HepG2 (cell line): ENCODE data around the gene GPR55. TPM values are rescaled to one million over a fixed set of nuclear protein-coding genes. Genes with fewer than 3 reads are reported as not detected.
A peak's percentile ranks its signal among the peaks of the same experiment; 100 is the strongest.

Source experiments
- ATAC-seq: fragments of 200-7000 bp; cut with Tn5 transposase; 3 replicates; pipeline ENCODE4 v1.9.1; 2020; ENCODE audit warnings: mild to moderate bottlenecking, moderate library complexity
- BruUV-seq: library from RNA; stranded (reverse); fragments of 400-500 nt; replicated peaks from 2 replicates; lab custom pipeline; 2021; lab: Mats Ljungman, UMichigan
- CTCF ChIA-PET: fragments of 300-600 bp; formaldehyde crosslinking; extraction: SDS; loops from one replicate; lab custom pipeline; 2021; ENCODE audit warnings: low total read pairs, inconsistent platforms, low intra/inter-chr PET ratio; lab: Yijun Ruan, JAX
- POLR2A ChIA-PET: fragments of 350-600 bp; sonication (Branson Sonifier 250); formaldehyde crosslinking; loops from one replicate; lab custom pipeline; 2020; ENCODE audit warnings: antibody characterized with exemption, inconsistent platforms; lab: Yijun Ruan, JAX
- DNase-seq: peaks from one replicate; pipeline ENCODE4 v3.0.0-alpha.2; 2015; ENCODE audit warnings: low spot score
- FAIRE-seq: peaks from 3 replicates; lab custom pipeline; 2011; peaks lifted over from hg19 to GRCh38; lab: Jason Lieb, UNC
- H2AFZ ChIP-seq: one replicate; pipeline ENCODE4 v1.6.1; 2011; ENCODE audit warnings: low read length, inconsistent platforms
- H3K27ac ChIP-seq: fragments of 300-600 bp; 3 replicates; pipeline ENCODE4 v1.8.0; 2011; ENCODE audit warnings: mixed run types, mild to moderate bottlenecking, mixed read lengths, low read length, inconsistent platforms; ENCODE audit not compliant: insufficient read depth; ENCODE audit errors: extremely low read length
- H3K27me3 ChIP-seq, 2 experiments: fragments of 200-600 bp in 1 of 2; 2 replicates in 1 of 2; 3 replicates in 1 of 2; pipeline versions ENCODE4 v1.6.0 to v1.8.0; 2011; ENCODE audit warnings: low read length in 2 of 2, mild to moderate bottlenecking in 2 of 2, moderate library complexity in 2 of 2, inconsistent platforms in 1 of 2; ENCODE audit not compliant: insufficient read depth in 2 of 2, control insufficient read depth in 1 of 2
- H3K36me3 ChIP-seq, 2 experiments: fragments of 200-600 bp in 1 of 2; replicated peaks in 1 of 2; 2 replicates in 1 of 2; 3 replicates in 1 of 2; pipeline versions ENCODE4 v1.5.1 to v1.8.0; 2011; ENCODE audit warnings: low read length in 2 of 2, inconsistent platforms in 1 of 2; ENCODE audit not compliant: insufficient read depth in 2 of 2, control insufficient read depth in 1 of 2
- H3K4me1 ChIP-seq: 2 replicates; pipeline ENCODE4 v1.5.1; 2012; ENCODE audit warnings: low read length, inconsistent platforms; ENCODE audit not compliant: insufficient read depth
- H3K4me2 ChIP-seq: 2 replicates; pipeline ENCODE4 v1.6.0; 2011; ENCODE audit warnings: low read depth, low read length, inconsistent platforms
- H3K4me3 ChIP-seq, 3 experiments: fragments of 200-600 bp in 1 of 3; sonication (generic), shearing (Covaris generic) in 1 of 3; replicated peaks in 1 of 3; 2 replicates each; pipeline ENCODE4 v1.5.1; 2011 to 2016; ENCODE audit warnings: low read length in 3 of 3, inconsistent platforms in 2 of 3, low read depth in 2 of 3, mild to moderate bottlenecking in 2 of 3, control low read depth in 1 of 3, mixed read lengths in 1 of 3; ENCODE audit not compliant: insufficient read depth in 1 of 3
- H3K79me2 ChIP-seq: one replicate; pipeline ENCODE4 v1.6.1; 2011; ENCODE audit warnings: low read length, inconsistent platforms; ENCODE audit not compliant: insufficient read depth
- H3K9ac ChIP-seq: 2 replicates; pipeline ENCODE4 v1.6.0; 2011; ENCODE audit warnings: mild to moderate bottlenecking, low read depth, low read length, inconsistent platforms; ENCODE audit not compliant: insufficient read depth
- H3K9me3 ChIP-seq: 2 replicates; pipeline ENCODE4 v1.5.1; 2012; ENCODE audit warnings: mild to moderate bottlenecking, low read length
- H4K20me1 ChIP-seq: 2 replicates; pipeline ENCODE4 v1.6.0; 2011; ENCODE audit warnings: inconsistent platforms, mild to moderate bottlenecking, low read length, moderate library complexity; ENCODE audit not compliant: insufficient read depth
- GATAD2A ChIP-seq: IDR thresholded peaks from 2 replicates; pipeline ENCODE4 v1.6.1; 2016
- HMG20A ChIP-seq: IDR thresholded peaks from 2 replicates; pipeline ENCODE4 v1.6.1; 2016; ENCODE audit warnings: borderline replicate concordance
- MEF2D ChIP-seq: sonication (generic); formaldehyde crosslinking; IDR thresholded peaks from 2 replicates; pipeline ENCODE4 v1.5.1; 2020; ENCODE audit warnings: mild to moderate bottlenecking, missing genetic modification reagents
- MXI1 ChIP-seq: IDR thresholded peaks from 3 replicates; pipeline ENCODE4 v1.6.1; 2012; ENCODE audit warnings: low read depth, low read length, inconsistent platforms, borderline replicate concordance
- PHB2 ChIP-seq: fragments of 450-650 bp; IDR thresholded peaks from 2 replicates; pipeline ENCODE4 v1.6.1; 2018; ENCODE audit not compliant: partially characterized antibody
- YY1 ChIP-seq: IDR thresholded peaks from 2 replicates; pipeline ENCODE4 v1.6.1; 2011; ENCODE audit warnings: low read length, low read depth, moderate library complexity, mild to moderate bottlenecking; ENCODE audit not compliant: insufficient read depth, insufficient replicate concordance
- ZNF329 ChIP-seq: sonication (generic); formaldehyde crosslinking; IDR thresholded peaks from 2 replicates; pipeline ENCODE4 v1.9.0; 2021; ENCODE audit warnings: low read depth, mild to moderate bottlenecking, missing genetic modification reagents
- ZSCAN20 ChIP-seq: sonication (generic); formaldehyde crosslinking; IDR thresholded peaks from 2 replicates; pipeline ENCODE4 v1.4.0; 2020; ENCODE audit warnings: missing genetic modification reagents, mild to moderate bottlenecking, borderline replicate concordance
- WGBS: methylation state at CpG from one replicate; pipeline ENCODE4 v1.1.6; 2017; ENCODE audit warnings: low lambda C conversion rate; 5-methylcytosine and 5-hydroxymethylcytosine counted together
- in situ Hi-C: cut with HindIII; loops from 2 replicates; pipeline ENCODE4 v1.10.0; 2017; ENCODE audit warnings: low pct_unique_long_range_greater_than_20kb; ENCODE audit not compliant: extremely low pct_ligation_motif_present
- intact Hi-C: fragments of 100-400 bp; cut with micrococcal nuclease; formaldehyde crosslinking; loops from one replicate; pipeline ENCODE4 v1.10.0; 2022; ENCODE audit not compliant: unreplicated experiment
- polyA plus RNA-seq, 8 experiments: library from polyadenylated mRNA; depleted of rRNA in 3 of 8; stranded (reverse) in 7 of 8; unstranded in 1 of 8; fragments of >200 nt; fragmentation: Illumina TruSeq in 4 of 8; extraction: Trizol in 4 of 8; gene quantifications; 2 replicates each; pipeline versions ENCODE4 v1.2.1 to v1.2.3, GENCODE V29; 2011 to 2016; ENCODE audit warnings: low read depth in 4 of 8, missing spikeins in 1 of 8, mixed read lengths in 1 of 8; ENCODE audit not compliant: insufficient read depth in 1 of 8
- total RNA-seq, 5 experiments: library from RNA; depleted of rRNA; stranded (reverse); fragments of >200 nt; fragmentation: Illumina TruSeq; extraction: Trizol; gene quantifications; 2 replicates each; pipeline ENCODE4 v1.2.3, GENCODE V29; 2016; ENCODE audit warnings: low read depth in 1 of 5

GPR55 gene
- total and polyA plus RNA-seq, 2 of the 13 experiments (the other 11 are each of a cell fraction or from before 2014, with no cell fraction given): not detected

- no peak for TF ChIP-seq PHB2
- no peak for TF ChIP-seq HMG20A
- no peak for TF ChIP-seq YY1
- no peak for TF ChIP-seq GATAD2A
- no peak for TF ChIP-seq ZNF329 (CRISPR knock-in tag)
- TF ChIP-seq MEF2D: no peak
- TF ChIP-seq, all 625 proteins: peak for 0
Measured at GRCh38 chr2:230950874-230951339, 25.9 kb upstream of the GPR55 start (continued).

DNA sequence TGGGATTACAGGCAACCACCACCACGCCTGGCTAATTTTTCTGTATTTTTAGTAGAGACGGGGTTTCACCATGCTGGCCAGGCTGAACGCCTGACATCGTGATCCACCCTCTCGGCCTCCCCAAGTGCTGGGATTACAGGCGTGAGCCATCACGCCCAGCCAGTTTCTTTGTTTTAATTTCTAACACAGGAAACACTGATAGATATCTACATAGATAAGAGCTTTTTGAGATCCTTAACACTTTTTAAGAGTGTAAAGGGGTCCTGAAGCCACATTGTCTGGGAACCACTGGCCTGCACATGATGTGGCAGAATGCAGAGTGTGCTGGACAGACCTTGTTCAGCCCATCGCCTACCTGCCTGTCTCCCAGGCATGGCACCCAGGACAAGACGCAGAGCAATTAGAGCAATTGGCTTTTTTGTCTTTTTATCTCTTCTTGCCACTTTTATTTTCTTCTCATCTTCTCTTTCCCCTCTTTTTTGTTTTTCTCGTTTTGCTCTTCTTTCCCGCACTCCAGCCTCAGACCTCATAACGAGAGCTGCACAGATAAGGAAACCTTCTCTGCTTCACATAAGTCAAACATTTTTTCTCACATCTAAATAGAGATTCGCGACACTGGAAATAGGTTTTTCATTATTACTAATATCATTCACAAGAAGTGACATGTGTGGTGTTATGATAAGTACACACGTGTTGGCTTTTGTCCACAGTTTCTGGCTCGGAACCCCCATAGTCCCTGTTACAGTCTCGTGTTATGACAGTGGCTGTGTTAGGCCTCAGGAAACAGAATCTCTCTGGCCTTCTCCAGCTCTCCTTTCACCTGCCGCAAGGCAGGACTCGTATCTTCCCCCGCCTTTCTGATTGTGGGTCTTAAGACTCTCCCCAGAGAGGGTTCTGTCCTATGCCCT is 25.2 kb upstream of the GPR55 start:
- CTCF ChIA-PET: no interaction called here

More for the DNA sequence above, 25.2 kb upstream of the GPR55 start:
- Histone ChIP-seq H3K27me3 (peaks cover 6 to 35% of the 10 kb centered on the region in 2 experiments; a peak in 4 of 5 replicates), H3K79me2 (no peaks in the 10 kb centered on the region), H3K9ac (no peak overlapping the region), H2AFZ (no peak overlapping the region), H3K9me3 (no peaks in the 10 kb centered on the region), H4K20me1 (no peaks in the 10 kb centered on the region), H3K4me1 (no peaks in the 10 kb centered on the region), H3K4me3 (no peak overlapping the region), H3K27ac (no peak overlapping the region)
- ATAC-seq: no peak
- in situ Hi-C loops: no loop called here
- no peak for DNase-seq
- no TSS peak for BruUV-seq
- 62% methylated on average over 20 of the region's 20 CpGs for WGBS
- POLR2A ChIA-PET: no interaction called here
- TF ChIP-seq ZSCAN20 (CRISPR knock-in tag) (no peak), MXI1 (0 out of 3 replicates have a peak, but pooled peaks have one; percentile 18)
- TF ChIP-seq, all 625 proteins: peak for 1
- no peaks in the 10 kb centered on the region for H3K36me3 ChIP-seq
- no peak overlapping the region for H3K4me2 ChIP-seq
- FAIRE-seq: no peak
- intact Hi-C loops: loop anchor here (10.0 kb wide), 1 partner anchor 455 kb away; no protein-coding TSS in a partner anchor
